Measurements from ENCODE around the gene CNDP1.

DNA sequence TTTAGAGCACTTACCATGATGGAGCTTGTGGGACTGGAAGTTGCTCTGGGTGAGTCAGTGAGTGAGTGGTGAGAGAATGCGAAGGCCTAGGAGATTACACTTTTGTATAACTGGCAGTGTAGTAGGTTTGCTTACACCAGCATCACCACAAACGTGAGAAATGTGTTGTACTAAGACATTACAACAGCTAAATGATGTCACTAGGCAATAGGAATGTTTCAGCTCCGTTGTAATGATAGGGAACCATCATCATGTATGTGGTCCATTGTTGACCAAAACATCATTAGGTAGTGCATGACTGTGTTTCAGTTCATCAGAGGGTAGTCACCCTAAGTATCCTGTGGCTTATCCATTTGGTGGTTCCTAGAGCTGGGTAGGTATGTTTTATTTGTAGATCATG is 75.2 kb downstream of the CNDP1 start:
- TF ChIP-seq TAF1 (IDR thresholded peaks at IDR 0.05; ENCODE audit: low read depth), result no peak
- TF ChIP-seq, protein P1, sequence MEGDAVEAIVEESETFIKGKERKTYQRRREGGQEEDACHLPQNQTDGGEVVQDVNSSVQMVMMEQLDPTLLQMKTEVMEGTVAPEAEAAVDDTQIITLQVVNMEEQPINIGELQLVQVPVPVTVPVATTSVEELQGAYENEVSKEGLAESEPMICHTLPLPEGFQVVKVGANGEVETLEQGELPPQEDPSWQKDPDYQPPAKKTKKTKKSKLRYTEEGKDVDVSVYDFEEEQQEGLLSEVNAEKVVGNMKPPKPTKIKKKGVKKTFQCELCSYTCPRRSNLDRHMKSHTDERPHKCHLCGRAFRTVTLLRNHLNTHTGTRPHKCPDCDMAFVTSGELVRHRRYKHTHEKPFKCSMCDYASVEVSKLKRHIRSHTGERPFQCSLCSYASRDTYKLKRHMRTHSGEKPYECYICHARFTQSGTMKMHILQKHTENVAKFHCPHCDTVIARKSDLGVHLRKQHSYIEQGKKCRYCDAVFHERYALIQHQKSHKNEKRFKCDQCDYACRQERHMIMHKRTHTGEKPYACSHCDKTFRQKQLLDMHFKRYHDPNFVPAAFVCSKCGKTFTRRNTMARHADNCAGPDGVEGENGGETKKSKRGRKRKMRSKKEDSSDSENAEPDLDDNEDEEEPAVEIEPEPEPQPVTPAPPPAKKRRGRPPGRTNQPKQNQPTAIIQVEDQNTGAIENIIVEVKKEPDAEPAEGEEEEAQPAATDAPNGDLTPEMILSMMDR (IDR thresholded peaks at IDR 0.05; ENCODE audit: poor library complexity, severe bottlenecking), result no peak
- TF ChIP-seq POLR2AphosphoS5 (IDR thresholded peaks at IDR 0.05), result no peak
- TF ChIP-seq, protein P2, sequence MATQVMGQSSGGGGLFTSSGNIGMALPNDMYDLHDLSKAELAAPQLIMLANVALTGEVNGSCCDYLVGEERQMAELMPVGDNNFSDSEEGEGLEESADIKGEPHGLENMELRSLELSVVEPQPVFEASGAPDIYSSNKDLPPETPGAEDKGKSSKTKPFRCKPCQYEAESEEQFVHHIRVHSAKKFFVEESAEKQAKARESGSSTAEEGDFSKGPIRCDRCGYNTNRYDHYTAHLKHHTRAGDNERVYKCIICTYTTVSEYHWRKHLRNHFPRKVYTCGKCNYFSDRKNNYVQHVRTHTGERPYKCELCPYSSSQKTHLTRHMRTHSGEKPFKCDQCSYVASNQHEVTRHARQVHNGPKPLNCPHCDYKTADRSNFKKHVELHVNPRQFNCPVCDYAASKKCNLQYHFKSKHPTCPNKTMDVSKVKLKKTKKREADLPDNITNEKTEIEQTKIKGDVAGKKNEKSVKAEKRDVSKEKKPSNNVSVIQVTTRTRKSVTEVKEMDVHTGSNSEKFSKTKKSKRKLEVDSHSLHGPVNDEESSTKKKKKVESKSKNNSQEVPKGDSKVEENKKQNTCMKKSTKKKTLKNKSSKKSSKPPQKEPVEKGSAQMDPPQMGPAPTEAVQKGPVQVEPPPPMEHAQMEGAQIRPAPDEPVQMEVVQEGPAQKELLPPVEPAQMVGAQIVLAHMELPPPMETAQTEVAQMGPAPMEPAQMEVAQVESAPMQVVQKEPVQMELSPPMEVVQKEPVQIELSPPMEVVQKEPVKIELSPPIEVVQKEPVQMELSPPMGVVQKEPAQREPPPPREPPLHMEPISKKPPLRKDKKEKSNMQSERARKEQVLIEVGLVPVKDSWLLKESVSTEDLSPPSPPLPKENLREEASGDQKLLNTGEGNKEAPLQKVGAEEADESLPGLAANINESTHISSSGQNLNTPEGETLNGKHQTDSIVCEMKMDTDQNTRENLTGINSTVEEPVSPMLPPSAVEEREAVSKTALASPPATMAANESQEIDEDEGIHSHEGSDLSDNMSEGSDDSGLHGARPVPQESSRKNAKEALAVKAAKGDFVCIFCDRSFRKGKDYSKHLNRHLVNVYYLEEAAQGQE (IDR thresholded peaks at IDR 0.05; ENCODE audit: borderline replicate concordance), result no peak
- TF ChIP-seq EZH2 (IDR thresholded peaks at IDR 0.05; ENCODE audit: borderline replicate concordance, insufficient read depth, low read length, poor library complexity, severe bottlenecking), result no peak
